Measurements from ENCODE around the gene UNC45A.

The UNC45A gene

GRCh38 chr15:90957031-90957790 lies 22.1 kb downstream of the UNC45A start:
- no peak for TF ChIP-seq CTCF (IDR thresholded peaks at IDR 0.05)

GRCh38 chr15:90957791-90958190 lies 22.7 kb downstream of the UNC45A start:
- TF ChIP-seq CTCF (IDR thresholded peaks at IDR 0.05): no peak

GRCh38 chr15:90959028-90959595 lies 24.0 kb downstream of the UNC45A start:
- TF ChIP-seq CTCF (IDR thresholded peaks at IDR 0.05): no peak

- TF ChIP-seq CTCF (IDR thresholded peaks at IDR 0.05): no peak
These were observed 24.8 kb downstream of the UNC45A start for GRCh38 chr15:90959894-90960293.

- TF ChIP-seq CTCF (IDR thresholded peaks at IDR 0.05): no peak
These were observed 25.4 kb downstream of the UNC45A start for GRCh38 chr15:90960298-90961091.

GRCh38 chr15:90962021-90962420 lies 26.9 kb downstream of the UNC45A start:
- no peak for TF ChIP-seq CTCF (IDR thresholded peaks at IDR 0.05)

GRCh38 chr15:90966262-90966661 lies 31.2 kb downstream of the UNC45A start:
- TF ChIP-seq CTCF (IDR thresholded peaks at IDR 0.05): no peak

Measured in LNCAP (cell line).